A549 (cell line): ENCODE results near the gene MUC21. TPM values are rescaled to one million over a fixed set of nuclear protein-coding genes. Genes with fewer than 3 reads are reported as not detected.

Source experiments
- ATAC-seq, 2 experiments: fragments of 200-7000 bp in 1 of 2; fragments of >200 bp in 1 of 2; cut with Nextera tagmentation in 1 of 2; cut with Tn5 transposase in 1 of 2; 3 replicates each; pipeline versions ENCODE4 v1.8.0 to v1.9.1; 2018 to 2020; ENCODE audit warnings: mild to moderate bottlenecking in 1 of 2, moderate library complexity in 1 of 2
- CTCF ChIA-PET: fragments of 300-600 bp; sonication (Branson Sonifier 250); formaldehyde crosslinking; extraction: SDS; loops from one replicate; lab custom pipeline; 2021; ENCODE audit warnings: antibody characterized with exemption, inconsistent platforms; lab: Yijun Ruan, JAX
- POLR2A ChIA-PET: fragments of 350-600 bp; formaldehyde crosslinking; extraction: SDS; loops from one replicate; lab custom pipeline; 2021; ENCODE audit warnings: antibody characterized with exemption, inconsistent platforms; lab: Yijun Ruan, JAX
- DNase-seq, 2 experiments: peaks; one replicate each; pipeline versions ENCODE4 v3.0.0 to v3.0.0-alpha.2; 2011 to 2016; ENCODE audit warnings: low read depth in 1 of 2, low spot score in 1 of 2
- FAIRE-seq: peaks from 2 replicates; lab custom pipeline; 2011; peaks lifted over from hg19 to GRCh38; lab: Jason Lieb, UNC
- H3K27ac ChIP-seq, 2 experiments: fragments of >200 bp; sonication (Bioruptor Twin); formaldehyde crosslinking; 3 replicates each; pipeline ENCODE4 v1.5.1; 2016 to 2017
- H3K4me1 ChIP-seq: fragments of >200 bp; sonication (Bioruptor Twin); formaldehyde crosslinking; 3 replicates; pipeline ENCODE4 v1.6.1; 2016
- H3K4me2 ChIP-seq: fragments of >200 bp; sonication (Bioruptor Twin); formaldehyde crosslinking; 3 replicates; pipeline ENCODE4 v1.6.1; 2016
- H3K4me3 ChIP-seq: fragments of >200 bp; sonication (Bioruptor Twin); formaldehyde crosslinking; 3 replicates; pipeline ENCODE4 v1.5.1; 2016
- H3K9me3 ChIP-seq: fragments of >200 bp; sonication (Bioruptor Twin); formaldehyde crosslinking; 3 replicates; pipeline ENCODE4 v1.6.1; 2016
- CBX2 ChIP-seq: fragments of 200-600 bp; sonication (generic); IDR thresholded peaks from 2 replicates; pipeline ENCODE4 v1.6.1; 2016; ENCODE audit warnings: low read depth, mild to moderate bottlenecking, borderline replicate concordance
- E2F6 ChIP-seq: IDR thresholded peaks from 2 replicates; pipeline ENCODE4 v1.6.1; 2012; ENCODE audit warnings: low read depth, borderline replicate concordance
- EHF ChIP-seq: fragments of 250-450 bp; sonication (Bioruptor Pico); IDR thresholded peaks from 2 replicates; pipeline ENCODE4 v1.5.0; 2020; ENCODE audit warnings: mild to moderate bottlenecking
- EHMT2 ChIP-seq: fragments of 200-600 bp; sonication (generic); IDR thresholded peaks from 2 replicates; pipeline ENCODE4 v1.6.1; 2016; ENCODE audit warnings: antibody characterized with exemption, low read depth, mild to moderate bottlenecking, moderate library complexity
- FOSB ChIP-seq: fragments of 250-450 bp; sonication (Bioruptor Pico); IDR thresholded peaks from 2 replicates; pipeline ENCODE4 v1.5.0; 2020; ENCODE audit warnings: mild to moderate bottlenecking, moderate library complexity
- FOSL2 ChIP-seq, 2 experiments: fragments of 450-650 bp in 1 of 2; fragments of >200 bp in 1 of 2; sonication (Bioruptor Twin) in 1 of 2; formaldehyde crosslinking; IDR thresholded peaks; 2 replicates each; pipeline versions ENCODE4 v1.5.0 to v1.6.1; 2016 to 2020; ENCODE audit warnings: mild to moderate bottlenecking in 1 of 2, moderate library complexity in 1 of 2
- FOXS1 ChIP-seq: fragments of 250-450 bp; sonication (Bioruptor Pico); IDR thresholded peaks from 2 replicates; pipeline ENCODE4 v1.5.0; 2020; ENCODE audit warnings: mild to moderate bottlenecking, moderate library complexity
- HDAC2 ChIP-seq: fragments of 200-600 bp; sonication (generic); IDR thresholded peaks from 2 replicates; pipeline ENCODE4 v1.6.1; 2016
- HMGXB4 ChIP-seq: fragments of 250-450 bp; sonication (Bioruptor Pico); IDR thresholded peaks from 2 replicates; pipeline ENCODE4 v1.5.0; 2021; ENCODE audit warnings: mild to moderate bottlenecking, moderate library complexity, borderline replicate concordance
- HOXB13 ChIP-seq: fragments of 250-450 bp; sonication (Bioruptor Pico); IDR thresholded peaks from 2 replicates; pipeline ENCODE4 v1.5.0; 2020; ENCODE audit warnings: low read depth, mild to moderate bottlenecking, moderate library complexity
- HOXB5 ChIP-seq: fragments of 250-450 bp; sonication (Bioruptor Pico); IDR thresholded peaks from 2 replicates; pipeline ENCODE4 v1.5.0; 2020; ENCODE audit warnings: mild to moderate bottlenecking, moderate library complexity
- JUN ChIP-seq, 2 experiments: fragments of >200 bp; sonication (Bioruptor Twin); formaldehyde crosslinking; IDR thresholded peaks; 2 replicates in 1 of 2; 3 replicates in 1 of 2; pipeline ENCODE4 v1.6.1; 2016 to 2017
- KDM1A ChIP-seq: fragments of 200-600 bp; sonication (generic); IDR thresholded peaks from 2 replicates; pipeline ENCODE4 v1.6.1; 2016; ENCODE audit warnings: low read depth, mild to moderate bottlenecking
- KDM5A ChIP-seq: fragments of 200-600 bp; sonication (generic); IDR thresholded peaks from 2 replicates; pipeline ENCODE4 v1.6.1; 2016; ENCODE audit warnings: antibody characterized with exemption, mild to moderate bottlenecking
- MAFK ChIP-seq: fragments of 450-650 bp; IDR thresholded peaks from 2 replicates; pipeline ENCODE4 v1.6.1; 2014; ENCODE audit not compliant: partially characterized antibody
- MYC ChIP-seq: IDR thresholded peaks from 2 replicates; pipeline ENCODE4 v1.6.1; 2012; ENCODE audit warnings: mild to moderate bottlenecking, inconsistent platforms, low read length, improper control_type of control experiment, borderline replicate concordance
- NR3C1 ChIP-seq: fragments of >200 bp; sonication (Bioruptor Twin); formaldehyde crosslinking; IDR thresholded peaks from 3 replicates; pipeline ENCODE4 v1.6.1; 2017
- RCOR1 ChIP-seq: fragments of 150-350 bp; IDR thresholded peaks from 2 replicates; pipeline ENCODE4 v1.6.1; 2014; ENCODE audit warnings: antibody characterized with exemption, low read length, low read depth
- RNF2 ChIP-seq: fragments of 200-600 bp; sonication (generic); IDR thresholded peaks from 2 replicates; pipeline ENCODE4 v1.6.1; 2016; ENCODE audit warnings: low read depth, mild to moderate bottlenecking, antibody characterized with exemption, moderate library complexity, borderline replicate concordance
- SMC3 ChIP-seq: fragments of >200 bp; sonication (Bioruptor Twin); formaldehyde crosslinking; IDR thresholded peaks from 3 replicates; pipeline ENCODE4 v1.6.1; 2018; ENCODE audit warnings: inconsistent platforms
- ZC3H11A ChIP-seq: fragments of 450-650 bp; IDR thresholded peaks from 2 replicates; pipeline ENCODE4 v1.6.1; 2014; ENCODE audit warnings: antibody characterized with exemption, mild to moderate bottlenecking
- ZSCAN20 ChIP-seq: fragments of 250-450 bp; sonication (Bioruptor Pico); IDR thresholded peaks from 2 replicates; pipeline ENCODE4 v1.8.0; 2022; ENCODE audit warnings: mild to moderate bottlenecking, moderate library complexity
- WGBS: methylation state at CpG from one replicate; pipeline ENCODE4 v1.1.6; 2017; ENCODE audit errors: missing lambda C conversion rate; 5-methylcytosine and 5-hydroxymethylcytosine counted together
- polyA plus RNA-seq, 4 experiments: library from polyadenylated mRNA; depleted of rRNA in 3 of 4; stranded (reverse); fragments of >200 nt; fragmentation: RNase III in 1 of 4; extraction: RNeasy Plus Mini Kit Qiagen cat#74134 plus additional on column Dnase treatment in 1 of 4; gene quantifications; 2 replicates in 3 of 4; 3 replicates in 1 of 4; pipeline ENCODE4 v1.2.3, GENCODE V29; 2011 to 2017

MUC21 gene
- polyA plus RNA-seq, 2 of the 4 experiments (the other 2 are of a cell fraction): not detected

GRCh38 chr6:31004794-31005193 is 21.3 kb downstream of the MUC21 start:
- ATAC-seq (no peak), FAIRE-seq (no peak), DNase-seq (no peak)
- H3K27ac ChIP-seq: no peak overlapping the region; a peak in 1 of 6 replicates
- ChIA-PET POLR2A (no interaction called here), CTCF (interaction anchor here (1.0 to 3.2 kb wide), 5 partner anchors 38 to 362 kb away, joined by 3 to 9 read pairs (median 3); no protein-coding TSS in a partner anchor)
- H3K4me1 ChIP-seq: peaks cover 11% of the 10 kb centered on the region
- no peaks in the 10 kb centered on the region for H3K9me3 ChIP-seq
- 84% methylated on average over 4 of the region's 4 CpGs for WGBS
- TF ChIP-seq FOXS1 (CRISPR knock-in tag): no peak
- TF ChIP-seq RCOR1: no peak
- no peak for TF ChIP-seq NR3C1
- no peak for TF ChIP-seq E2F6
- no peak for TF ChIP-seq MAFK
- TF ChIP-seq HOXB13 (CRISPR knock-in tag): no peak
- TF ChIP-seq JUN (IDR thresholded peaks at IDR 0.05): no peak
- no peak for TF ChIP-seq CBX2
- TF ChIP-seq HOXB5 (CRISPR knock-in tag): no peak
- TF ChIP-seq ZC3H11A: no peak
- TF ChIP-seq MYC: no peak
- TF ChIP-seq HDAC2: no peak
- TF ChIP-seq KDM5A: no peak
- no peak for TF ChIP-seq EHF (CRISPR knock-in tag)
- H3K4me3 ChIP-seq: no peak overlapping the region
- no peak overlapping the region for H3K4me2 ChIP-seq

GRCh38 chr6:31005249-31006020 is 21.9 kb downstream of the MUC21 start:
- ChIA-PET POLR2A (no interaction called here), CTCF (interaction anchor here (1.0 to 3.2 kb wide), 4 partner anchors 37 to 361 kb away, joined by 3 to 9 read pairs (median 4); no protein-coding TSS in a partner anchor)
- Histone ChIP-seq H3K4me1 (peaks cover 11% of the 10 kb centered on the region), H3K9me3 (no peaks in the 10 kb centered on the region), H3K4me2 (no peak overlapping the region), H3K4me3 (no peak overlapping the region), H3K27ac (no peak overlapping the region)
- ATAC-seq (no peak), DNase-seq (no peak), FAIRE-seq (no peak)
- TF ChIP-seq KDM5A: no peak
- TF ChIP-seq CBX2: no peak
- TF ChIP-seq HOXB13 (CRISPR knock-in tag): no peak
- no peak for TF ChIP-seq EHMT2
- no peak for TF ChIP-seq KDM1A
- TF ChIP-seq ZSCAN20 (CRISPR knock-in tag): no peak
- TF ChIP-seq HMGXB4 (CRISPR knock-in tag): no peak
- no peak for TF ChIP-seq ZC3H11A
- TF ChIP-seq SMC3: no peak
- TF ChIP-seq FOSB (CRISPR knock-in tag): no peak
- TF ChIP-seq RNF2: no peak
- 86% methylated on average over 9 of the region's 9 CpGs for WGBS

GRCh38 chr6:31007694-31008093 is 24.2 kb downstream of the MUC21 start:
- TF ChIP-seq MYC (no peak), RNF2 (no peak), FOSL2 (IDR thresholded peaks at IDR 0.05) (no peak), FOSL2 (CRISPR knock-in tag; IDR thresholded peaks at IDR 0.05) (peak; percentile 54; the same call in 1 of the 2 replicates)
- Histone ChIP-seq H3K4me2 (peak overlapping the region; percentile 51), H3K4me3 (no peak overlapping the region), H3K4me1 (peaks cover 16% of the 10 kb centered on the region), H3K9me3 (no peaks in the 10 kb centered on the region), H3K27ac (peak overlapping the region in 1 of 2 experiments; percentile 16; a peak in 1 of 6 replicates)
- FAIRE-seq: no peak
- DNase-seq: peak; percentile 46 to 51
- ATAC-seq: peak; percentile 82 to 83; a peak in 5 of 6 replicates
- WGBS: 11% methylated on average over 8 of the region's 8 CpGs
- CTCF ChIA-PET: interaction anchor here (3.2 kb wide), 1 partner anchor 92 kb away, joined by 9 read pairs; no protein-coding TSS in a partner anchor
- POLR2A ChIA-PET: no interaction called here
